ENCODE results near the gene TAS2R60. TPM values are rescaled to one million over a fixed set of nuclear protein-coding genes. Genes with fewer than 3 reads are reported as not detected.
"Not testable (repeated sequence)": the region's sequence is repeated elsewhere in the genome, so short reads cannot be mapped to it uniquely, and the experiment has no call there.

TAS2R60 gene
- total and polyA plus RNA-seq, 8 donors, result not detected

DNA sequence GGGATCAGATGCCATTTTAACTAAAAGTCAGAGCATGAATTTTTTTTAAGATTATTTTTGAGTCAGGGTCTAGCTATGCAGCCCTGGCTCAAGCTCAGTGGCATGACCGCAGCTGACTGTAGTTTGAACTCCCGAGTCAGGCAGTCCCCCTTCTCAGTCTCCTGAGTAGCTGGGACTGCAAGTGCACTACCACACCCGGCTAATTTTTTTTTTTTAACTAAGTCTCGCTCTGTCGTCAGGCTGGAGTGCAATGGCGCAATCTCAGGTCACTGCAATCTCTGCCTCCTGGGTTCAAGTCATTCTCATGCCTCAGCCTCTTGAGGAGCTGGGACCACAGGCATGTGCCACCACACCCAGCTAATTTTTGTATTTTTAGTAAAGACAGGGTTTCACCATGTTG is 42.2 kb downstream of the TAS2R60 start:
- Histone ChIP-seq H3K4me1 (no peaks in the 10 kb centered on the region), H3K4me3 (no peak overlapping the region), H3K36me3 (no peaks in the 10 kb centered on the region), H3K9me3 (no peaks in the 10 kb centered on the region), H3K27me3 (no peaks in the 10 kb centered on the region), H3K27ac (no peak overlapping the region)
- intact Hi-C loops (cut with DNase I), result no loop called here
- DNase-seq (no peak), ATAC-seq (no peak), FAIRE-seq (no peak)
- WGBS, 2 donors, result 74 to 85% methylated on average over 6 of the region's 6 CpGs
- TF ChIP-seq, protein P1, sequence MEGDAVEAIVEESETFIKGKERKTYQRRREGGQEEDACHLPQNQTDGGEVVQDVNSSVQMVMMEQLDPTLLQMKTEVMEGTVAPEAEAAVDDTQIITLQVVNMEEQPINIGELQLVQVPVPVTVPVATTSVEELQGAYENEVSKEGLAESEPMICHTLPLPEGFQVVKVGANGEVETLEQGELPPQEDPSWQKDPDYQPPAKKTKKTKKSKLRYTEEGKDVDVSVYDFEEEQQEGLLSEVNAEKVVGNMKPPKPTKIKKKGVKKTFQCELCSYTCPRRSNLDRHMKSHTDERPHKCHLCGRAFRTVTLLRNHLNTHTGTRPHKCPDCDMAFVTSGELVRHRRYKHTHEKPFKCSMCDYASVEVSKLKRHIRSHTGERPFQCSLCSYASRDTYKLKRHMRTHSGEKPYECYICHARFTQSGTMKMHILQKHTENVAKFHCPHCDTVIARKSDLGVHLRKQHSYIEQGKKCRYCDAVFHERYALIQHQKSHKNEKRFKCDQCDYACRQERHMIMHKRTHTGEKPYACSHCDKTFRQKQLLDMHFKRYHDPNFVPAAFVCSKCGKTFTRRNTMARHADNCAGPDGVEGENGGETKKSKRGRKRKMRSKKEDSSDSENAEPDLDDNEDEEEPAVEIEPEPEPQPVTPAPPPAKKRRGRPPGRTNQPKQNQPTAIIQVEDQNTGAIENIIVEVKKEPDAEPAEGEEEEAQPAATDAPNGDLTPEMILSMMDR (IDR thresholded peaks at IDR 0.05), result no peak

DNA sequence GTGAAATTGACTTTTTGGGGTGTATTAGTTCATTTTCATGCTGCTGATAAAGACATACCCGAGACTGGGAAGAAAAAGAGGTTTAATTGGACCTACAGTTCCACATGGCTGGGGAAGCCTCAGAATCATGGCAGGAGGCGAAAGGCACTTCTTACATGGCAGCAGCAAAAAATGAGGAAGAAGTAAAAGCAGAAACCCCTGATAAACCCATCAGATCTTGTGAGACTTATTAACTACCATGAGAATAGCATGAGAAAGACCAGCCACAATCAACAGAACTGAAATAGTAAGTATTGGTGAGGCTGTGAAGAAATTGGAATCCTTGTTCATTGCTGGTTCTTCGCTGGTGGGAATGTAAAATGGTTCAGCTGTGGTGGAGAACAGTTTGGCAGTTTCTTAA is 43.0 kb downstream of the TAS2R60 start:
- H3K36me3 ChIP-seq; H3K27ac ChIP-seq; DNase-seq; ATAC-seq; H3K9me3 ChIP-seq; intact Hi-C loops (cut with DNase I); FAIRE-seq; H3K27me3 ChIP-seq; H3K4me3 ChIP-seq; H3K4me1 ChIP-seq: not testable (repeated sequence)
- WGBS, 2 donors, result 73 to 80% methylated on average over 3 of the region's 3 CpGs

DNA sequence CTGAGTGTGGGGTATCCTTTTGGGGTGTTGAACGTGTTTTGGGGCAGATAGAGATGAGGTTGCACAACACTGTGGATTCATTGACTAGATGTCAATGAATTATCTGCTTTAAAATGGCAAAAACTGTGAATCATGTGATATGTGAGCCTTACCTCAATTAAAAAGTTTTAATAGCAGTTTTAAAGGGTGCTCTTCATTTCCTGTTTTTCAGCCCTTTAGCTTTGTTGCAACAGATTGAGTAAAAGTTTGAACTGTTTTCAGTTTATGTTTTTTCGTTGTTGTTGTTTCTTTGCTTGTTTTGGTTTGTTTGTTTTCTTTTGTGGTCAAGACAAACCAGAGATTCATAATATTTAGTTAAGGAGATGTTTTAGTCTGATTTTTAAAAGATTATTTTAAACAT is 43.8 kb downstream of the TAS2R60 start:
- Histone ChIP-seq H3K36me3 (no peaks in the 10 kb centered on the region), H3K4me3 (no peak overlapping the region), H3K27me3 (no peaks in the 10 kb centered on the region), H3K27ac (no peak overlapping the region), H3K4me1 (no peaks in the 10 kb centered on the region), H3K9me3 (no peaks in the 10 kb centered on the region)
- FAIRE-seq (no peak), ATAC-seq (no peak), DNase-seq (no peak)
- TF ChIP-seq, protein P1 (IDR thresholded peaks at IDR 0.05), result no peak
- WGBS, 2 donors, result 49 to 70% methylated on average over 2 of the region's 2 CpGs
- intact Hi-C loops (cut with DNase I), result no loop called here

DNA sequence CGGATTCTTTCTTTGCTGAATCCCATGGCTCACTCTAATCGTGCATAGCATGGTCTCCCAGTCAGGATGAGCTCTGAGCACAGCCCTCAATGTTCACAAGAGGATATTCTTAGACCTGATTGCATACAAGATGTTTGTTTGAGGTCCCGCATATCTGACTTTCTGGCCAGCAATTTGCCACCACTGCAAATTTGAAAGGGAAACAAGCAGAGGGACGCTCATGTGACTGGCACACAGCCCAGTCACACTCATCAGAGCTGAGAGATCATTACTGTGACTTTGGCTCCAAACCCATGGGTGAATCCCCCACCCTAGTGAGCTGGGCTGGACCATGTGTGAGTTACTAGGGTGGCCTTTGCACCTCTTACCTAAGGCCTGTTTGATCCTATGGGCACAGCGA is 44.3 kb downstream of the TAS2R60 start:
- Histone ChIP-seq H3K27me3 (no peaks in the 10 kb centered on the region), H3K4me3 (no peak overlapping the region), H3K9me3 (no peaks in the 10 kb centered on the region), H3K4me1 (no peaks in the 10 kb centered on the region), H3K36me3 (no peaks in the 10 kb centered on the region), H3K27ac (no peak overlapping the region)
- FAIRE-seq (no peak), ATAC-seq (peak in 3 of 4 donors; percentile 57 to 76 (median 73)), DNase-seq (peak in 1 of 6 donors; percentile 37)
- TF ChIP-seq, protein P1 (IDR thresholded peaks at IDR 0.05), result no peak
- WGBS, 2 donors, result 48 to 52% methylated on average over 5 of the region's 5 CpGs
- intact Hi-C loops (cut with DNase I), result no loop called here

DNA sequence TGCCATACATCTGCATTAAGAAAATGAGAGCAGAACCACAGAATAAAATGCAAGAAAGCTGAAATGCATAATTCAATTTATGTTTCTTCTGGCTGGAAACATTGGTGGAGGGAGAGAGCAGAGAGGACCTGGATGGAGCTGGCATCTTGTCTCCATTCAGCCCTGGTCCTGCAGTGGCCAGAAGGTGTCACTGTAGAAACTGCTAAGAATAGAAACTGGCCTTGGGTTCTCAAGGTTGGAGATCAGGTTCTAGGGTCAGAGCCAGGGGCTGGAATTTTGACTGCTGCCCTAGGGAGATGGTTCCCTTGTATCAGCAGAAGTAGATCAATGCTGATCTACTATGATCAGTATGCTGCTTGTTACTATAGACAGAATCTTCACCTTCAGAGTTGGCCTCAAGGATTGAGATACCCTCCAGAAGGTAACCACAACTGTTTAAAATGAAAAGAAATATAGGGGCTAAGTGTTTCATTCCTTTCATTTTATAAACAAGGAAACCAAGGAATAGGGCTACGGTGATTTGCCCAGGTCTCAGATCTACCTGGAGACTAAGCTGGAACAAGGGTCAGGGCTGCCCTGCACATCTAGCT is 47.6 kb downstream of the TAS2R60 start:
- ATAC-seq (peak in 3 of 4 donors; percentile 69 to 80 (median 78)), DNase-seq (no peak), FAIRE-seq (no peak)
- H3K36me3 ChIP-seq, result no peaks in the 10 kb centered on the region
- TF ChIP-seq, protein P1 (IDR thresholded peaks at IDR 0.05), result peak in 3 of 4 donors; percentile 5 to 11 (median 10)
- H3K27ac ChIP-seq, result no peak overlapping the region
- no peaks in the 10 kb centered on the region for H3K27me3 ChIP-seq
- H3K4me1 ChIP-seq, result no peaks in the 10 kb centered on the region
- H3K9me3 ChIP-seq, result no peaks in the 10 kb centered on the region
- 72 to 81% methylated on average over 1 of the region's 1 CpG for WGBS, 2 donors
- no peak overlapping the region for H3K4me3 ChIP-seq
- intact Hi-C loops (cut with DNase I), result no loop called here

Data from pancreas (tissue), 10 donors.